ENCODE data around the gene PRELID3B.

Gene PRELID3B

GRCh38 chr20:59073582-59073981 lies 31.0 kb upstream of the PRELID3B start:
- Histone ChIP-seq H3K4me1 (ENCODE audit: control insufficient read depth, low read depth, low read length) (no peaks in the 10 kb centered on the region), H3K27me3 (ENCODE audit: insufficient read depth, low read length, poor library complexity) (no peaks in the 10 kb centered on the region), H4K5ac (ENCODE audit: low read length) (no peak overlapping the region), H3K9ac (ENCODE audit: low read length) (no peak overlapping the region), H3K4me3 (ENCODE audit: low read length) (no peak overlapping the region), H3K79me1 (ENCODE audit: low read length) (no peaks in the 10 kb centered on the region), H3K4ac (ENCODE audit: low read depth, low read length) (no peak overlapping the region), H4K8ac (ENCODE audit: low read depth, low read length) (no peak overlapping the region), H3K4me2 (ENCODE audit: low read length) (no peak overlapping the region), H3K18ac (ENCODE audit: low read length) (no peak overlapping the region), H3K79me2 (ENCODE audit: control insufficient read depth, insufficient read depth, low read length) (no peaks in the 10 kb centered on the region), H3K23ac (ENCODE audit: low read length) (no peak overlapping the region), H2BK5ac (ENCODE audit: low read length) (no peak overlapping the region), H3K36me3 (ENCODE audit: control insufficient read depth, insufficient read depth, low read length) (no peaks in the 10 kb centered on the region), H2BK15ac (replicated peaks; ENCODE audit: low read depth) (no peak overlapping the region), H2BK120ac (ENCODE audit: low read depth, low read length) (no peak overlapping the region), H2AK5ac (ENCODE audit: low read length) (no peak overlapping the region), H3K27ac (ENCODE audit: low read depth, low read length) (no peak overlapping the region), H3K56ac (ENCODE audit: low read length) (no peak overlapping the region)
- DNase-seq = no peak
- WGBS (ENCODE audit: extremely low coverage, insufficient coverage, low lambda C conversion rate) = no CpG with 5 or more reads among the region's 1 CpG

GRCh38 chr20:59071216-59071615 lies 28.6 kb upstream of the PRELID3B start:
- Histone ChIP-seq H3K36me3 (ENCODE audit: control insufficient read depth, insufficient read depth, low read length) (no peaks in the 10 kb centered on the region), H3K4me3 (ENCODE audit: low read length) (no peak overlapping the region), H3K4me2 (ENCODE audit: low read length) (no peak overlapping the region), H3K23ac (ENCODE audit: low read length) (no peak overlapping the region), H3K4me1 (ENCODE audit: control insufficient read depth, low read depth, low read length) (no peaks in the 10 kb centered on the region), H3K79me1 (ENCODE audit: low read length) (no peaks in the 10 kb centered on the region), H2BK120ac (ENCODE audit: low read depth, low read length) (no peak overlapping the region), H3K56ac (ENCODE audit: low read length) (no peak overlapping the region), H3K79me2 (ENCODE audit: control insufficient read depth, insufficient read depth, low read length) (no peaks in the 10 kb centered on the region), H2BK5ac (ENCODE audit: low read length) (no peak overlapping the region), H2AK5ac (ENCODE audit: low read length) (no peak overlapping the region), H3K27ac (ENCODE audit: low read depth, low read length) (no peak overlapping the region), H4K5ac (ENCODE audit: low read length) (no peak overlapping the region), H2BK15ac (replicated peaks; ENCODE audit: low read depth) (no peak overlapping the region), H3K27me3 (ENCODE audit: insufficient read depth, low read length, poor library complexity) (no peaks in the 10 kb centered on the region), H3K9ac (ENCODE audit: low read length) (no peak overlapping the region), H4K8ac (ENCODE audit: low read depth, low read length) (no peak overlapping the region), H3K4ac (ENCODE audit: low read depth, low read length) (no peak overlapping the region), H3K18ac (ENCODE audit: low read length) (no peak overlapping the region)
- DNase-seq = no peak
- no CpG with 5 or more reads among the region's 1 CpG for WGBS (ENCODE audit: extremely low coverage, insufficient coverage, low lambda C conversion rate)

DNA sequence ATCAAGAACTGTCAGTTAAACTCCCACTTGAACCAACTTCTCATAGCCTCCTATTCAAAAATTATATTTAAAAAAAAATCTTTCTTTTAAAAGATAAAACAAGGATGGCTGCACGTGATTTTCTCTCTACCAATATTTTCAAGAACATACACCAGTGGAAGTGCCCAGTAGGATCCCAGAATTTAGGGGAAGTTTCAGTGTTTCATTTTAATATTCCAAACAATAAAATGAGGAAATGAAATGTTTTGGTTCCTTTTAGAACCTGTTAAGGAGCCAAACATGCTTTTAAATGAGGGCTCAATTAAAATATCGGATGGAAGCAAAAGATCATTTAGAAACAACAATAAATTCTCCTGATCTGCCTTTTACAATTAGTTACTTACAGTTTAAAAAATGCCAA lies 26.4 kb upstream of the PRELID3B start:
- no peak overlapping the region for H3K4me2 ChIP-seq (ENCODE audit: low read length)
- H3K56ac ChIP-seq (ENCODE audit: low read length) = no peak overlapping the region

DNA sequence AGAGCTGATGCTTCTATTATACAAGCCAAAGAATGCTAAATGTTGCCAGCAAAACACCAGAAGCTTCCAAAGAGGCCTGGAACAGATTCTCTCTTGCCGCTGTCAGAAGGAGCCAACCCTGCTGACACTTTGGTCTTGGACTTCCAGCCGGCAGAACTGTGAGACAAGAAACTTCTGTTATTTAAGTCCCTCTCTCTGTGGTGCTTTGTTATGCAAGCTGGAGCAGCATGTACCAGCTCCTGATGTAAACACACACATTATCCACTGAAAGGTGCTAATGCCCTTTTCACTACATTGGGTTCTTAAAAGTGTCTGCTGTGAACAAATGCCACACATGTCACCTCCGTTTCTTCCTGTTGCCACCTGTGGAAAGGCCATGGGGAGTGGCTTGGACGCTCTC lies 25.9 kb upstream of the PRELID3B start:
- no peaks in the 10 kb centered on the region for H3K27me3 ChIP-seq (ENCODE audit: insufficient read depth, low read length, poor library complexity)
- no peak overlapping the region for H3K4me3 ChIP-seq (ENCODE audit: low read length)
- no peak overlapping the region for H2BK15ac ChIP-seq (replicated peaks; ENCODE audit: low read depth)
- no peak for DNase-seq
- H2AK5ac ChIP-seq (ENCODE audit: low read length) = no peak overlapping the region
- no peak overlapping the region for H4K5ac ChIP-seq (ENCODE audit: low read length)
- no peak overlapping the region for H3K4me2 ChIP-seq (ENCODE audit: low read length)
- H3K27ac ChIP-seq (ENCODE audit: low read depth, low read length) = no peak overlapping the region
- H3K79me2 ChIP-seq (ENCODE audit: control insufficient read depth, insufficient read depth, low read length) = no peaks in the 10 kb centered on the region
- H3K23ac ChIP-seq (ENCODE audit: low read length) = no peak overlapping the region
- no peak overlapping the region for H2BK5ac ChIP-seq (ENCODE audit: low read length)
- WGBS (ENCODE audit: extremely low coverage, insufficient coverage, low lambda C conversion rate) = no CpG with 5 or more reads among the region's 4 CpGs
- H4K8ac ChIP-seq (ENCODE audit: low read depth, low read length) = no peak overlapping the region
- H3K18ac ChIP-seq (ENCODE audit: low read length) = no peak overlapping the region
- no peak overlapping the region for H3K4ac ChIP-seq (ENCODE audit: low read depth, low read length)
- no peak overlapping the region for H2BK120ac ChIP-seq (ENCODE audit: low read depth, low read length)
- no peaks in the 10 kb centered on the region for H3K36me3 ChIP-seq (ENCODE audit: control insufficient read depth, insufficient read depth, low read length)
- no peaks in the 10 kb centered on the region for H3K4me1 ChIP-seq (ENCODE audit: control insufficient read depth, low read depth, low read length)
- no peak overlapping the region for H3K56ac ChIP-seq (ENCODE audit: low read length)
- no peaks in the 10 kb centered on the region for H3K79me1 ChIP-seq (ENCODE audit: low read length)
- H3K9ac ChIP-seq (ENCODE audit: low read length) = no peak overlapping the region

More for the DNA sequence above, 26.4 kb upstream of the PRELID3B start:
- Histone ChIP-seq H3K9ac (ENCODE audit: low read length) (no peak overlapping the region), H3K27me3 (ENCODE audit: insufficient read depth, low read length, poor library complexity) (no peaks in the 10 kb centered on the region), H2BK15ac (replicated peaks; ENCODE audit: low read depth) (no peak overlapping the region), H3K4me3 (ENCODE audit: low read length) (no peak overlapping the region), H3K79me2 (ENCODE audit: control insufficient read depth, insufficient read depth, low read length) (no peaks in the 10 kb centered on the region), H2BK120ac (ENCODE audit: low read depth, low read length) (no peak overlapping the region), H3K4ac (ENCODE audit: low read depth, low read length) (no peak overlapping the region), H4K8ac (ENCODE audit: low read depth, low read length) (no peak overlapping the region), H2BK5ac (ENCODE audit: low read length) (no peak overlapping the region), H3K27ac (ENCODE audit: low read depth, low read length) (no peak overlapping the region), H2AK5ac (ENCODE audit: low read length) (no peak overlapping the region), H4K5ac (ENCODE audit: low read length) (no peak overlapping the region), H3K18ac (ENCODE audit: low read length) (no peak overlapping the region), H3K36me3 (ENCODE audit: control insufficient read depth, insufficient read depth, low read length) (no peaks in the 10 kb centered on the region), H3K4me1 (ENCODE audit: control insufficient read depth, low read depth, low read length) (no peaks in the 10 kb centered on the region), H3K79me1 (ENCODE audit: low read length) (no peaks in the 10 kb centered on the region), H3K23ac (ENCODE audit: low read length) (no peak overlapping the region)
- no peak for DNase-seq
- WGBS (ENCODE audit: extremely low coverage, insufficient coverage, low lambda C conversion rate) = no CpG with 5 or more reads among the region's 2 CpGs

DNA sequence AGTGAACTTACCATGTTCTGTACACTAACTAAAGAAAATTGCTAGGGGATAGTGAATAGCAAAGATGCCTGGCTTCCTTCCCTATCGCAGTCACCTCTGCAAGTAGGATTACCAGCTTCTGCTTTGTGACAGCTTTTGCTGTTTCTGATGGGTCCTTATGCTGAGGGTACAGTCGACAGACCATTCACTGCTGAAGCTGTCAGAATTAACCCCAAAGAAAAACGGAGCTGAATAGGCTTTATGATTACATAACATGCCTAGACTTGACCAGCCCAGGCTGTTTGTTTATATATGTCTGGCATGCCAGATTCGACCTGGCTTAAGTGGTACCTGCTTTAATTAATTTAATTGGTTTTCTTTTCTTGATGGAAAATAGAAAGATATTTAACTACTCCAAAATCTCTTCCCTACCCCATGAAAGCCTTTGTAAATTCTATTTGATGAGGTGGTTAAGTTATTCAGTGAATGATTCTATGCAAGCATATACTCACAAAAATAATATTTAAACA lies 21.7 kb upstream of the PRELID3B start:
- Histone ChIP-seq H4K5ac (ENCODE audit: low read length) (no peak overlapping the region), H3K4ac (ENCODE audit: low read depth, low read length) (no peak overlapping the region), H3K4me2 (ENCODE audit: low read length) (no peak overlapping the region), H3K9ac (ENCODE audit: low read length) (no peak overlapping the region), H2BK120ac (ENCODE audit: low read depth, low read length) (no peak overlapping the region), H3K27ac (ENCODE audit: low read depth, low read length) (no peak overlapping the region), H3K23ac (ENCODE audit: low read length) (no peak overlapping the region), H3K56ac (ENCODE audit: low read length) (no peak overlapping the region), H4K8ac (ENCODE audit: low read depth, low read length) (no peak overlapping the region), H3K79me1 (ENCODE audit: low read length) (no peaks in the 10 kb centered on the region), H3K4me1 (ENCODE audit: control insufficient read depth, low read depth, low read length) (no peaks in the 10 kb centered on the region), H3K36me3 (ENCODE audit: control insufficient read depth, insufficient read depth, low read length) (no peaks in the 10 kb centered on the region), H3K79me2 (ENCODE audit: control insufficient read depth, insufficient read depth, low read length) (no peaks in the 10 kb centered on the region), H2BK15ac (replicated peaks; ENCODE audit: low read depth) (no peak overlapping the region), H3K27me3 (ENCODE audit: insufficient read depth, low read length, poor library complexity) (no peaks in the 10 kb centered on the region), H2AK5ac (ENCODE audit: low read length) (no peak overlapping the region), H3K4me3 (ENCODE audit: low read length) (no peak overlapping the region), H2BK5ac (ENCODE audit: low read length) (no peak overlapping the region), H3K18ac (ENCODE audit: low read length) (no peak overlapping the region)
- no peak for DNase-seq
- no CpG with 5 or more reads among the region's 4 CpGs for WGBS (ENCODE audit: extremely low coverage, insufficient coverage, low lambda C conversion rate)

All from mesendoderm (in vitro differentiated cells).